Stomach (tissue), 4 donors: ENCODE data around the gene ANKRD22.

Experiments
- EP300 ChIP-seq: sonication (generic); formaldehyde crosslinking; IDR thresholded peaks from one replicate; pipeline ENCODE4 v1.6.1; 2017; ENCODE audit warnings: antibody characterized with exemption
- POLR2A ChIP-seq, 4 donors: fragments of 450-650 bp; IDR thresholded peaks; one replicate each; pipeline ENCODE4 v1.6.1; 2016; ENCODE audit warnings: antibody characterized with exemption in 4 of 4, control low read depth in 2 of 4, mild to moderate bottlenecking in 1 of 4, moderate library complexity in 1 of 4
- POLR2AphosphoS5 ChIP-seq, 3 donors: sonication (generic); formaldehyde crosslinking; IDR thresholded peaks; one replicate each; pipeline ENCODE4 v1.6.1; 2016; ENCODE audit warnings: antibody characterized with exemption in 3 of 3
- TF ChIP-seq, protein P1 (sequence below), 7 experiments: fragments of 450-650 bp in 4 of 7; fragments of 200-600 bp in 3 of 7; sonication (generic) in 3 of 7; IDR thresholded peaks; one replicate each; pipeline ENCODE4 v1.5.1; 2016 to 2019; ENCODE audit warnings: antibody characterized with exemption in 7 of 7, control low read depth in 2 of 7, mild to moderate bottlenecking in 1 of 7

GRCh38 chr10:88786032-88786770 lies 65.4 kb downstream of the ANKRD22 start:
- TF ChIP-seq POLR2A (IDR thresholded peaks at IDR 0.05) (no peak), EP300 (no peak), POLR2AphosphoS5 (IDR thresholded peaks at IDR 0.05) (no peak)
- TF ChIP-seq, protein P1, sequence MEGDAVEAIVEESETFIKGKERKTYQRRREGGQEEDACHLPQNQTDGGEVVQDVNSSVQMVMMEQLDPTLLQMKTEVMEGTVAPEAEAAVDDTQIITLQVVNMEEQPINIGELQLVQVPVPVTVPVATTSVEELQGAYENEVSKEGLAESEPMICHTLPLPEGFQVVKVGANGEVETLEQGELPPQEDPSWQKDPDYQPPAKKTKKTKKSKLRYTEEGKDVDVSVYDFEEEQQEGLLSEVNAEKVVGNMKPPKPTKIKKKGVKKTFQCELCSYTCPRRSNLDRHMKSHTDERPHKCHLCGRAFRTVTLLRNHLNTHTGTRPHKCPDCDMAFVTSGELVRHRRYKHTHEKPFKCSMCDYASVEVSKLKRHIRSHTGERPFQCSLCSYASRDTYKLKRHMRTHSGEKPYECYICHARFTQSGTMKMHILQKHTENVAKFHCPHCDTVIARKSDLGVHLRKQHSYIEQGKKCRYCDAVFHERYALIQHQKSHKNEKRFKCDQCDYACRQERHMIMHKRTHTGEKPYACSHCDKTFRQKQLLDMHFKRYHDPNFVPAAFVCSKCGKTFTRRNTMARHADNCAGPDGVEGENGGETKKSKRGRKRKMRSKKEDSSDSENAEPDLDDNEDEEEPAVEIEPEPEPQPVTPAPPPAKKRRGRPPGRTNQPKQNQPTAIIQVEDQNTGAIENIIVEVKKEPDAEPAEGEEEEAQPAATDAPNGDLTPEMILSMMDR (IDR thresholded peaks at IDR 0.05): no peak
